Measurements from ENCODE around the gene FOXC2.

Gene FOXC2

GRCh38 chr16:86558355-86559193, 8.1 kb upstream of the FOXC2 start:
- DNase-seq: no peak

GRCh38 chr16:86559802-86560305, 6.8 kb upstream of the FOXC2 start:
- no peak for DNase-seq

GRCh38 chr16:86562356-86562755, 4.3 kb upstream of the FOXC2 start:
- no peak for DNase-seq

GRCh38 chr16:86563469-86564345, 2.9 kb upstream of the FOXC2 start:
- peak; percentile 91 for DNase-seq

GRCh38 chr16:86565181-86565631, 1.4 kb upstream of the FOXC2 start:
- no peak for DNase-seq

GRCh38 chr16:86565644-86566511, 751 bp upstream of the FOXC2 start:
- DNase-seq: no peak

- no peak for DNase-seq
These were observed 504 bp downstream of the FOXC2 start for GRCh38 chr16:86566966-86567700.

- DNase-seq: peak in 1 of 2 experiments; percentile 10
These were observed 1.3 kb downstream of the FOXC2 start for GRCh38 chr16:86567701-86568581.

GRCh38 chr16:86568677-86569623, 2.3 kb downstream of the FOXC2 start:
- no peak for DNase-seq

- no peak for DNase-seq
These were observed 3.2 kb downstream of the FOXC2 start for GRCh38 chr16:86569701-86570447.

GRCh38 chr16:86570558-86571529, 4.2 kb downstream of the FOXC2 start:
- no peak for DNase-seq

- no peak for DNase-seq
These were observed 4.9 kb downstream of the FOXC2 start for GRCh38 chr16:86571530-86571915.

GRCh38 chr16:86572041-86572521, 5.5 kb downstream of the FOXC2 start:
- DNase-seq: no peak

GRCh38 chr16:86572606-86573005, 6.0 kb downstream of the FOXC2 start:
- DNase-seq: no peak

- DNase-seq: no peak
These were observed 6.6 kb downstream of the FOXC2 start for GRCh38 chr16:86573215-86573614.

- DNase-seq: no peak
These were observed 7.2 kb downstream of the FOXC2 start for GRCh38 chr16:86573646-86574508.

All from activated CD4-positive, alpha-beta T cell treated with anti-CD3 and anti-CD28 coated beads, Interleukin-2, amount 50 U/mL, for 48 hours (primary cell).